ENCODE data around the gene TRPM2.

TRPM2 gene

GRCh38 chr21:44484498-44485253 is 131.3 kb downstream of the TRPM2 start:
- Histone ChIP-seq H3K36me3 (replicated peaks; ENCODE audit: low read depth, low read length) (no peaks in the 10 kb centered on the region), H3K4me3 (ENCODE audit: low read length) (no peak overlapping the region), H3K9ac (ENCODE audit: low read length) (no peak overlapping the region), H3K4me1 (ENCODE audit: low read length) (no peaks in the 10 kb centered on the region), H3K27ac (ENCODE audit: low read length) (no peak overlapping the region), H3K27me3 (ENCODE audit: low read depth, low read length) (no peaks in the 10 kb centered on the region), H3K4me2 (ENCODE audit: low read length) (no peak overlapping the region), H4K20me1 (ENCODE audit: insufficient read depth, low read length) (no peaks in the 10 kb centered on the region), H3K79me2 (ENCODE audit: low read length) (no peaks in the 10 kb centered on the region), H2AFZ (ENCODE audit: low read depth, low read length) (no peak overlapping the region), H3K9me3 (ENCODE audit: insufficient read depth, low read length) (no peaks in the 10 kb centered on the region)
- no peak for TF ChIP-seq EZH2phosphoT487 (IDR thresholded peaks at IDR 0.05; ENCODE audit: low read depth)
- TF ChIP-seq, protein P1, sequence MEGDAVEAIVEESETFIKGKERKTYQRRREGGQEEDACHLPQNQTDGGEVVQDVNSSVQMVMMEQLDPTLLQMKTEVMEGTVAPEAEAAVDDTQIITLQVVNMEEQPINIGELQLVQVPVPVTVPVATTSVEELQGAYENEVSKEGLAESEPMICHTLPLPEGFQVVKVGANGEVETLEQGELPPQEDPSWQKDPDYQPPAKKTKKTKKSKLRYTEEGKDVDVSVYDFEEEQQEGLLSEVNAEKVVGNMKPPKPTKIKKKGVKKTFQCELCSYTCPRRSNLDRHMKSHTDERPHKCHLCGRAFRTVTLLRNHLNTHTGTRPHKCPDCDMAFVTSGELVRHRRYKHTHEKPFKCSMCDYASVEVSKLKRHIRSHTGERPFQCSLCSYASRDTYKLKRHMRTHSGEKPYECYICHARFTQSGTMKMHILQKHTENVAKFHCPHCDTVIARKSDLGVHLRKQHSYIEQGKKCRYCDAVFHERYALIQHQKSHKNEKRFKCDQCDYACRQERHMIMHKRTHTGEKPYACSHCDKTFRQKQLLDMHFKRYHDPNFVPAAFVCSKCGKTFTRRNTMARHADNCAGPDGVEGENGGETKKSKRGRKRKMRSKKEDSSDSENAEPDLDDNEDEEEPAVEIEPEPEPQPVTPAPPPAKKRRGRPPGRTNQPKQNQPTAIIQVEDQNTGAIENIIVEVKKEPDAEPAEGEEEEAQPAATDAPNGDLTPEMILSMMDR (IDR thresholded peaks at IDR 0.05; ENCODE audit: low read depth, low read length) = no peak

- Histone ChIP-seq H3K4me3 (ENCODE audit: low read length) (no peak overlapping the region), H3K4me2 (ENCODE audit: low read length) (no peak overlapping the region)
Observed at GRCh38 chr21:44485254-44485793, 131.9 kb downstream of the TRPM2 start.

GRCh38 chr21:44485796-44486195 is 132.4 kb downstream of the TRPM2 start:
- H3K9ac ChIP-seq (ENCODE audit: low read length) = no peak overlapping the region
- H3K27ac ChIP-seq (ENCODE audit: low read length) = no peak overlapping the region

More at GRCh38 chr21:44485254-44485793, 131.9 kb downstream of the TRPM2 start:
- H3K9me3 ChIP-seq (ENCODE audit: insufficient read depth, low read length) = no peaks in the 10 kb centered on the region
- H2AFZ ChIP-seq (ENCODE audit: low read depth, low read length) = no peak overlapping the region
- H3K36me3 ChIP-seq (replicated peaks; ENCODE audit: low read depth, low read length) = no peaks in the 10 kb centered on the region
- H3K27me3 ChIP-seq (ENCODE audit: low read depth, low read length) = no peaks in the 10 kb centered on the region
- no peak overlapping the region for H3K27ac ChIP-seq (ENCODE audit: low read length)
- no peak for TF ChIP-seq EZH2phosphoT487 (IDR thresholded peaks at IDR 0.05; ENCODE audit: low read depth)
- TF ChIP-seq, protein P1 (IDR thresholded peaks at IDR 0.05; ENCODE audit: low read depth, low read length) = no peak
- no peaks in the 10 kb centered on the region for H3K79me2 ChIP-seq (ENCODE audit: low read length)
- H3K9ac ChIP-seq (ENCODE audit: low read length) = no peak overlapping the region
- no peaks in the 10 kb centered on the region for H3K4me1 ChIP-seq (ENCODE audit: low read length)
- no peaks in the 10 kb centered on the region for H4K20me1 ChIP-seq (ENCODE audit: insufficient read depth, low read length)

DNA sequence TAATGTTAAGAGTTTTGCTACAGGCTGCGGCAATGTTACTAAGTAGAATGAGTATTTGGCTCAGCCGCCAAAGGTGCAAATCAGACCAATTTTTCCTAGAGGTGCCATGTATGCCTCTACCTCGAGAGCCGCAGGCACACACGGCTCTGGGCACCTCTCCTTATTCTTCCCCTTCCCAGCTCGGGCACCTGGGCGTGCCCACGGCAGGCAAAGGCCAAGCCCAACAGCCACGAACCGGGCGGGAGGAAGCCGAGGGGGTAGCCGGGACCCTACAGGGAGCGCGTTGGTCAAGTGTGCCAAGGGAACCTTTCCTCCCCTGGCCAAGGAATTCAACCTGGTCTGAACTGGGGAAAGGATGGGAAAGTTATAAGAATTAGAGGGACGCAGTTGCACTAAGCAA is 132.9 kb downstream of the TRPM2 start:
- Histone ChIP-seq H2AFZ (ENCODE audit: low read depth, low read length) (no peak overlapping the region), H3K27me3 (ENCODE audit: low read depth, low read length) (no peaks in the 10 kb centered on the region), H3K36me3 (replicated peaks; ENCODE audit: low read depth, low read length) (no peaks in the 10 kb centered on the region), H3K4me3 (ENCODE audit: low read length) (no peak overlapping the region), H3K79me2 (ENCODE audit: low read length) (no peaks in the 10 kb centered on the region), H3K4me2 (ENCODE audit: low read length) (no peak overlapping the region), H3K9me3 (ENCODE audit: insufficient read depth, low read length) (no peaks in the 10 kb centered on the region), H3K4me1 (ENCODE audit: low read length) (no peaks in the 10 kb centered on the region), H3K9ac (ENCODE audit: low read length) (no peak overlapping the region), H4K20me1 (ENCODE audit: insufficient read depth, low read length) (no peaks in the 10 kb centered on the region), H3K27ac (ENCODE audit: low read length) (no peak overlapping the region)
- TF ChIP-seq, protein P1 (IDR thresholded peaks at IDR 0.05; ENCODE audit: low read depth, low read length) = no peak
- no peak for TF ChIP-seq EZH2phosphoT487 (IDR thresholded peaks at IDR 0.05; ENCODE audit: low read depth)

More at GRCh38 chr21:44485796-44486195, 132.4 kb downstream of the TRPM2 start:
- H3K36me3 ChIP-seq (replicated peaks; ENCODE audit: low read depth, low read length) = no peaks in the 10 kb centered on the region
- no peak overlapping the region for H3K4me3 ChIP-seq (ENCODE audit: low read length)
- no peaks in the 10 kb centered on the region for H4K20me1 ChIP-seq (ENCODE audit: insufficient read depth, low read length)
- no peaks in the 10 kb centered on the region for H3K4me1 ChIP-seq (ENCODE audit: low read length)
- TF ChIP-seq, protein P1 (IDR thresholded peaks at IDR 0.05; ENCODE audit: low read depth, low read length) = no peak
- TF ChIP-seq EZH2phosphoT487 (IDR thresholded peaks at IDR 0.05; ENCODE audit: low read depth) = no peak
- no peaks in the 10 kb centered on the region for H3K27me3 ChIP-seq (ENCODE audit: low read depth, low read length)
- H3K9me3 ChIP-seq (ENCODE audit: insufficient read depth, low read length) = no peaks in the 10 kb centered on the region
- no peak overlapping the region for H3K4me2 ChIP-seq (ENCODE audit: low read length)
- no peak overlapping the region for H2AFZ ChIP-seq (ENCODE audit: low read depth, low read length)
- H3K79me2 ChIP-seq (ENCODE audit: low read length) = no peaks in the 10 kb centered on the region

Measured in OCI-LY3 (cell line).